HEK293 (cell line): ENCODE data around the gene AGO1.

ENCODE experiments used
- AEBP2 ChIP-seq: fragments of 450-650 bp; formaldehyde crosslinking; IDR thresholded peaks from 2 replicates; pipeline ENCODE4 v1.5.1; 2016; ENCODE audit warnings: missing biosample characterization, missing genetic modification characterization, borderline replicate concordance
- BCL11B ChIP-seq: fragments of 450-650 bp; formaldehyde crosslinking; IDR thresholded peaks from 2 replicates; pipeline ENCODE4 v1.5.1; 2016; ENCODE audit warnings: low read depth, missing biosample characterization, missing genetic modification characterization
- GFI1B ChIP-seq: fragments of 450-650 bp; formaldehyde crosslinking; IDR thresholded peaks from 2 replicates; pipeline ENCODE4 v1.5.1; 2016; ENCODE audit warnings: missing biosample characterization, missing genetic modification characterization
- GLI2 ChIP-seq: fragments of 450-650 bp; formaldehyde crosslinking; IDR thresholded peaks from 2 replicates; pipeline ENCODE4; 2017; ENCODE audit warnings: missing biosample characterization, missing genetic modification characterization, low read depth, borderline replicate concordance
- GLIS1 ChIP-seq: fragments of 450-650 bp; formaldehyde crosslinking; IDR thresholded peaks from 2 replicates; pipeline ENCODE4 v1.5.1; 2016; ENCODE audit warnings: missing biosample characterization, missing genetic modification characterization
- HOXA7 ChIP-seq: sonication (generic); formaldehyde crosslinking; IDR thresholded peaks from 2 replicates; pipeline ENCODE4 v1.8.1; 2022; ENCODE audit warnings: missing genetic modification reagents, borderline replicate concordance
- IKZF3 ChIP-seq: fragments of 450-650 bp; IDR thresholded peaks from 2 replicates; pipeline ENCODE4 v1.5.0; 2018; ENCODE audit warnings: missing biosample characterization, mild to moderate bottlenecking, missing genetic modification characterization, moderate library complexity
- KLF8 ChIP-seq: fragments of 450-650 bp; formaldehyde crosslinking; IDR thresholded peaks from 2 replicates; pipeline ENCODE4 v1.5.1; 2016; ENCODE audit warnings: missing biosample characterization, missing genetic modification characterization
- PBX3 ChIP-seq: sonication (generic); formaldehyde crosslinking; IDR thresholded peaks from 2 replicates; pipeline ENCODE4 v1.8.1; 2022; ENCODE audit warnings: mild to moderate bottlenecking, moderate library complexity, missing genetic modification reagents
- SETDB1 ChIP-seq: IDR thresholded peaks from one replicate; pipeline ENCODE4 v1.6.1; 2017; ENCODE audit warnings: mild to moderate bottlenecking, low read length, moderate library complexity, mixed read lengths; ENCODE audit not compliant: insufficient read length
- SP7 ChIP-seq: fragments of 450-650 bp; formaldehyde crosslinking; IDR thresholded peaks from 2 replicates; pipeline ENCODE4 v1.5.1; 2016; ENCODE audit warnings: missing biosample characterization, missing genetic modification characterization
- TRIM28 ChIP-seq: IDR thresholded peaks from 2 replicates; pipeline ENCODE4 v1.6.1; 2011; ENCODE audit warnings: low read length, control low read depth, borderline replicate concordance
- YY1 ChIP-seq: fragments of 450-650 bp; formaldehyde crosslinking; IDR thresholded peaks from 2 replicates; pipeline ENCODE4 v1.5.1; 2018; ENCODE audit warnings: missing biosample characterization, missing genetic modification characterization
- ZBTB17 ChIP-seq: fragments of 450-650 bp; formaldehyde crosslinking; IDR thresholded peaks from 2 replicates; pipeline ENCODE4 v1.5.1; 2016; ENCODE audit warnings: missing biosample characterization, missing genetic modification characterization
- ZBTB44 ChIP-seq: fragments of 450-650 bp; IDR thresholded peaks from 2 replicates; pipeline ENCODE4 v1.5.1; 2018; ENCODE audit warnings: missing biosample characterization, mild to moderate bottlenecking, missing genetic modification characterization
- ZNF114 ChIP-seq: fragments of 450-650 bp; formaldehyde crosslinking; IDR thresholded peaks from 2 replicates; pipeline ENCODE4 v1.5.0; 2017; ENCODE audit warnings: missing biosample characterization, missing genetic modification characterization
- ZNF121 ChIP-seq: fragments of 450-650 bp; formaldehyde crosslinking; IDR thresholded peaks from 2 replicates; pipeline ENCODE4 v1.5.1; 2016; ENCODE audit warnings: missing biosample characterization, missing genetic modification characterization
- ZNF169 ChIP-seq: fragments of 450-650 bp; formaldehyde crosslinking; IDR thresholded peaks from 2 replicates; pipeline ENCODE4 v1.5.1; 2016; ENCODE audit warnings: missing biosample characterization, missing genetic modification characterization
- ZNF239 ChIP-seq: fragments of 450-650 bp; formaldehyde crosslinking; IDR thresholded peaks from 2 replicates; pipeline ENCODE4 v1.5.1; 2016; ENCODE audit warnings: missing biosample characterization, missing genetic modification characterization
- ZNF26 ChIP-seq: fragments of 450-650 bp; formaldehyde crosslinking; IDR thresholded peaks from 2 replicates; pipeline ENCODE4 v1.5.1; 2016; ENCODE audit warnings: missing biosample characterization, missing genetic modification characterization
- ZNF311 ChIP-seq: fragments of 450-650 bp; formaldehyde crosslinking; IDR thresholded peaks from 2 replicates; pipeline ENCODE4 v1.5.1; 2017; ENCODE audit warnings: missing biosample characterization, missing genetic modification characterization, borderline replicate concordance
- ZNF324 ChIP-seq: fragments of 450-650 bp; formaldehyde crosslinking; IDR thresholded peaks from 2 replicates; pipeline ENCODE4 v1.5.1; 2016; ENCODE audit warnings: missing biosample characterization, missing genetic modification characterization
- ZNF335 ChIP-seq: fragments of 450-650 bp; formaldehyde crosslinking; conservative IDR thresholded peaks from 2 replicates; pipeline ENCODE4 v1.5.1; 2016; ENCODE audit warnings: missing biosample characterization, missing genetic modification characterization
- ZNF426 ChIP-seq: fragments of 450-650 bp; formaldehyde crosslinking; IDR thresholded peaks from 2 replicates; pipeline ENCODE4 v1.5.1; 2017; ENCODE audit warnings: missing biosample characterization, missing genetic modification characterization, mild to moderate bottlenecking, inconsistent platforms, moderate library complexity
- ZNF549 ChIP-seq: fragments of 450-650 bp; IDR thresholded peaks from 2 replicates; pipeline ENCODE4 v1.5.1; 2018; ENCODE audit warnings: missing biosample characterization, missing genetic modification characterization, mild to moderate bottlenecking, inconsistent platforms, moderate library complexity
- ZNF585B ChIP-seq: fragments of 450-650 bp; formaldehyde crosslinking; IDR thresholded peaks from 2 replicates; pipeline ENCODE4 v1.5.1; 2016; ENCODE audit warnings: missing biosample characterization, missing genetic modification characterization
- ZNF624 ChIP-seq: fragments of 450-650 bp; formaldehyde crosslinking; IDR thresholded peaks from 2 replicates; pipeline ENCODE4 v1.5.1; 2017; ENCODE audit warnings: missing biosample characterization, missing genetic modification characterization
- ZNF658 ChIP-seq: fragments of 450-650 bp; formaldehyde crosslinking; IDR thresholded peaks from 2 replicates; pipeline ENCODE4; 2016; ENCODE audit warnings: missing biosample characterization, missing genetic modification characterization
- ZNF677 ChIP-seq: fragments of 450-650 bp; IDR thresholded peaks from 2 replicates; pipeline ENCODE4 v1.5.0; 2018; ENCODE audit warnings: missing biosample characterization, mild to moderate bottlenecking, missing genetic modification characterization, moderate library complexity
- ZNF707 ChIP-seq: fragments of 450-650 bp; formaldehyde crosslinking; IDR thresholded peaks from 2 replicates; pipeline ENCODE4 v1.5.1; 2016; ENCODE audit warnings: missing biosample characterization, missing genetic modification characterization
- ZNF768 ChIP-seq: fragments of 450-650 bp; formaldehyde crosslinking; IDR thresholded peaks from 2 replicates; pipeline ENCODE4 v1.5.1; 2018; ENCODE audit warnings: missing biosample characterization, mild to moderate bottlenecking, missing genetic modification characterization
- ZNF776 ChIP-seq: fragments of 450-650 bp; formaldehyde crosslinking; IDR thresholded peaks from 2 replicates; pipeline ENCODE4 v1.5.0; 2017; ENCODE audit warnings: missing biosample characterization, missing genetic modification characterization, borderline replicate concordance
- ZNF830 ChIP-seq: fragments of 450-650 bp; IDR thresholded peaks from 2 replicates; pipeline ENCODE4 v1.5.0; 2018; ENCODE audit warnings: missing biosample characterization, missing genetic modification characterization, low read depth, mild to moderate bottlenecking, moderate library complexity
- ZSCAN16 ChIP-seq: fragments of 450-650 bp; formaldehyde crosslinking; IDR thresholded peaks from 2 replicates; pipeline ENCODE4 v1.5.1; 2016; ENCODE audit warnings: missing biosample characterization, missing genetic modification characterization
- ZSCAN5A ChIP-seq: fragments of 450-650 bp; formaldehyde crosslinking; IDR thresholded peaks from 2 replicates; pipeline ENCODE4 v1.5.1; 2016; ENCODE audit warnings: missing biosample characterization, missing genetic modification characterization

The AGO1 gene

GRCh38 chr1:35883635-35884101 is 659 bp downstream of the AGO1 start (continued):
- TF ChIP-seq ZNF335 (tag by site-specific recombination) (peak; percentile 81), SETDB1 (no peak), ZNF549 (tag by site-specific recombination) (no peak), ZNF311 (tag by site-specific recombination) (no peak), ZBTB44 (no peak), ZNF707 (tag by site-specific recombination) (no peak), IKZF3 (tag by site-specific recombination) (no peak; the same call in 1 of the 2 replicates), ZNF677 (no peak), GFI1B (tag by site-specific recombination) (no peak), AEBP2 (no peak), PBX3 (no peak), GLI2 (no peak), ZNF26 (no peak), ZSCAN16 (tag by site-specific recombination) (no peak), TRIM28 (no peak), ZNF426 (tag by site-specific recombination) (no peak), ZNF585B (no peak), ZNF324 (tag by site-specific recombination) (no peak), KLF8 (tag by site-specific recombination) (peak; percentile 87), ZNF658 (tag by site-specific recombination) (no peak), YY1 (tag by site-specific recombination) (no peak), ZNF239 (tag by site-specific recombination) (no peak), SP7 (tag by site-specific recombination) (peak; percentile 53; the same call in 1 of the 2 replicates), ZNF121 (no peak), ZNF114 (tag by site-specific recombination) (no peak), BCL11B (no peak; the same call in 1 of the 2 replicates), GLIS1 (peak; percentile 74), ZNF624 (tag by site-specific recombination) (no peak), HOXA7 (CRISPR knock-in tag) (no peak), ZNF776 (tag by site-specific recombination) (no peak), ZNF169 (tag by site-specific recombination) (no peak), ZNF768 (tag by site-specific recombination) (no peak; the same call in 1 of the 2 replicates), ZNF830 (tag by site-specific recombination) (no peak), ZBTB17 (tag by site-specific recombination) (0 out of 2 replicates have a peak, but pooled peaks have one; percentile 28), ZSCAN5A (tag by site-specific recombination) (no peak)
